Panc1 (cell line): ENCODE measurements around the gene CHEK2. TPM values are rescaled to one million over a fixed set of nuclear protein-coding genes. Genes with fewer than 3 reads are reported as not detected.
A peak's percentile ranks its signal among the peaks of the same experiment; 100 is the strongest.

ENCODE experiments used
- ATAC-seq: fragments of 200-7000 bp; cut with Tn5 transposase; 2 replicates; pipeline ENCODE4 v1.9.1; 2020; ENCODE audit warnings: mild to moderate bottlenecking, moderate library complexity
- BruUV-seq: library from RNA; stranded (reverse); fragments of 400-500 nt; replicated peaks from 2 replicates; lab custom pipeline; 2021; lab: Mats Ljungman, UMichigan
- CTCF ChIA-PET: fragments of 300-600 bp; sonication (Branson Sonifier 250); formaldehyde crosslinking; loops from one replicate; lab custom pipeline; 2022; ENCODE audit warnings: antibody characterized with exemption; lab: Charles Lee
- POLR2A ChIA-PET: fragments of 300-600 bp; sonication (Branson Sonifier 250); formaldehyde crosslinking; loops from one replicate; lab custom pipeline; 2022; ENCODE audit warnings: antibody characterized with exemption; lab: Charles Lee
- DNase-seq: peaks from one replicate; pipeline ENCODE4 v3.0.0-alpha.2; 2010; ENCODE audit warnings: low read depth, low spot score
- H3K27ac ChIP-seq: 2 replicates; pipeline ENCODE4 v1.5.1; 2011; ENCODE audit warnings: mild to moderate bottlenecking, low read length, inconsistent platforms
- H3K27me3 ChIP-seq: fragments of 200-500 bp; sonication (Bioruptor generic); 2 replicates; pipeline ENCODE4 v1.6.0; 2014; ENCODE audit warnings: low read length, inconsistent platforms; ENCODE audit not compliant: control insufficient read depth, insufficient read depth
- H3K36me3 ChIP-seq: fragments of 200-500 bp; sonication (Bioruptor generic); 2 replicates; pipeline ENCODE4 v1.5.1; 2014; ENCODE audit warnings: inconsistent platforms, mild to moderate bottlenecking, low read length, moderate library complexity; ENCODE audit not compliant: control insufficient read depth, insufficient read depth
- H3K4me1 ChIP-seq: 2 replicates; pipeline ENCODE4 v1.5.1; 2011; ENCODE audit warnings: inconsistent platforms, mild to moderate bottlenecking, low read length, moderate library complexity; ENCODE audit not compliant: control insufficient read depth, insufficient read depth
- H3K4me3 ChIP-seq, 2 experiments: 2 replicates each; pipeline ENCODE4 v1.5.1; 2011 to 2012; ENCODE audit warnings: low read depth in 2 of 2, low read length in 2 of 2, mild to moderate bottlenecking in 2 of 2, inconsistent platforms in 1 of 2, moderate library complexity in 1 of 2
- H3K9me3 ChIP-seq: fragments of 200-500 bp; sonication (Bioruptor generic); 2 replicates; pipeline ENCODE4 v1.5.1; 2014; ENCODE audit warnings: low read depth, mild to moderate bottlenecking, inconsistent platforms, low read length, moderate library complexity; ENCODE audit not compliant: control insufficient read depth, insufficient read depth
- POLR2AphosphoS5 ChIP-seq: IDR thresholded peaks from 2 replicates; pipeline ENCODE4 v1.6.1; 2012; ENCODE audit warnings: mild to moderate bottlenecking, low read depth, low read length, moderate library complexity
- SIN3A ChIP-seq: IDR thresholded peaks from 2 replicates; pipeline ENCODE4 v1.6.1; 2012; ENCODE audit warnings: low read depth, mild to moderate bottlenecking, low read length, moderate library complexity, borderline replicate concordance; ENCODE audit not compliant: insufficient read depth
- TCF7L2 ChIP-seq: IDR thresholded peaks from 2 replicates; pipeline ENCODE4 v1.6.1; 2011; ENCODE audit warnings: mild to moderate bottlenecking, low read depth, low read length, inconsistent platforms
- in situ Hi-C: cut with HindIII; loops from 2 replicates; pipeline ENCODE4 v1.10.0; 2016; ENCODE audit warnings: low sequenced_read_pairs, low pct_unique_long_range_greater_than_20kb
- intact Hi-C: fragments of 100-400 bp; cut with micrococcal nuclease; formaldehyde crosslinking; loops from one replicate; pipeline ENCODE4 v1.10.0; 2022; ENCODE audit not compliant: unreplicated experiment
- total RNA-seq: library from RNA; stranded (reverse); gene quantifications from one replicate; pipeline ENCODE4 v1.2.1, GENCODE V29; 2021; ENCODE audit not compliant: unreplicated experiment
- TF ChIP-seq, protein P1 (sequence below): fragments of 450-650 bp; IDR thresholded peaks from 2 replicates; pipeline ENCODE4 v1.5.1; 2017; ENCODE audit warnings: mild to moderate bottlenecking
- TF ChIP-seq, protein P2 (sequence below), 2 experiments: IDR thresholded peaks; 2 replicates each; pipeline ENCODE4 v1.6.1; 2011 to 2012; ENCODE audit warnings: low read depth in 2 of 2, control low read depth in 1 of 2, low read length in 1 of 2, mild to moderate bottlenecking in 1 of 2, moderate library complexity in 1 of 2; ENCODE audit not compliant: insufficient read depth in 1 of 2

The CHEK2 gene
- total RNA-seq, 1 experiment from 2014 or later: 29.5 TPM

DNA sequence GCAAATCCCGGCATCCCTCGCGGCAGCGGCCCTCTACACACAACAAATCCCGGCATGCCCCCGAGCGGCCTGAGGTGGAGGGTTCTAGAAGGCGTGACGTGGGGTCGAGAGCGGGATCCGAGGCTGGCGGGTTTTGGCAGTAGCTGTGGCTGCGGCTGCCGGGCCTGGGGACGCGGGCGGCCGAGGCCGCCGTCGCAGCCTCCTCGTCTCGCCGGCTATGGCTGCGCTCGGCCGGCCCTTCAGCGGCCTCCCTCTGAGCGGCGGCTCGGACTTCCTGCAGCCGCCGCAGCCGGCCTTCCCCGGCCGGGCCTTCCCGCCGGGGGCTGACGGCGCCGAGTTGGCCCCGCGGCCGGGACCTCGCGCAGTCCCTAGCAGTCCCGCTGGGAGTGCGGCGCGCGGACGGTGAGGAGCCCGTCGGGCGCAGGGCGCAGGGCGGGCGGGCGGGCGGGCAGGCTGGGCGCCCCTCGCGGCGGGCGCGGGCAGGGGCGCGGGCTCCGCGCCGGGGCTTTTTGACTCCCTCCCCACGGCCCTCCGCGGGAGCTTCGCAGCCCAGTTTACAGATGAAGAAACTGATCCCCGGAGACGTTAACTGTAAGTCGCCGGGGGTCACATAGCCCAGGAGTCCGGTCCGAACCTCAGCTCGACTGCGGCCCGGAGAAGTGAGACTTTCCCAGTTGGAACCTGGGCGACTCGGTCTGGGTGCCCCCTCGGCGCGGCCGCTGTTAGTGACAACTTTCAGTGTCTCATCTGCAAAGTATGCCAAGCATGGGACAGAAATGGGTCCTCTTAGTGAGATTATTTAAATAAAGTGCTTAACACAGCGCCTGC is 31.2 kb upstream of the CHEK2 start, which contains the start of gene CCDC117:
Gene CCDC117 (plus strand): TSS at position 63 of the 828 bp plus-strand sequence. CDS start 155 bp downstream, at position 218.
- peak within 1 kb of the TSS; percentile 77 to 79 for H3K4me3 ChIP-seq
- in situ Hi-C loops (no loop called here), intact Hi-C loops (no loop called here)
- DNase-seq (no peak), ATAC-seq (peak; percentile 99)
- H3K9me3 ChIP-seq: no peaks in the 10 kb centered on the region
- BruUV-seq: no TSS peak
- H3K4me1 ChIP-seq: no peaks in the 10 kb centered on the region
- CTCF ChIA-PET: no interaction called here
- peaks cover 4% of the 10 kb centered on the region; the same call in 1 of the 2 replicates for H3K36me3 ChIP-seq
- no peaks in the 10 kb centered on the region for H3K27me3 ChIP-seq
- TF ChIP-seq, protein P1, sequence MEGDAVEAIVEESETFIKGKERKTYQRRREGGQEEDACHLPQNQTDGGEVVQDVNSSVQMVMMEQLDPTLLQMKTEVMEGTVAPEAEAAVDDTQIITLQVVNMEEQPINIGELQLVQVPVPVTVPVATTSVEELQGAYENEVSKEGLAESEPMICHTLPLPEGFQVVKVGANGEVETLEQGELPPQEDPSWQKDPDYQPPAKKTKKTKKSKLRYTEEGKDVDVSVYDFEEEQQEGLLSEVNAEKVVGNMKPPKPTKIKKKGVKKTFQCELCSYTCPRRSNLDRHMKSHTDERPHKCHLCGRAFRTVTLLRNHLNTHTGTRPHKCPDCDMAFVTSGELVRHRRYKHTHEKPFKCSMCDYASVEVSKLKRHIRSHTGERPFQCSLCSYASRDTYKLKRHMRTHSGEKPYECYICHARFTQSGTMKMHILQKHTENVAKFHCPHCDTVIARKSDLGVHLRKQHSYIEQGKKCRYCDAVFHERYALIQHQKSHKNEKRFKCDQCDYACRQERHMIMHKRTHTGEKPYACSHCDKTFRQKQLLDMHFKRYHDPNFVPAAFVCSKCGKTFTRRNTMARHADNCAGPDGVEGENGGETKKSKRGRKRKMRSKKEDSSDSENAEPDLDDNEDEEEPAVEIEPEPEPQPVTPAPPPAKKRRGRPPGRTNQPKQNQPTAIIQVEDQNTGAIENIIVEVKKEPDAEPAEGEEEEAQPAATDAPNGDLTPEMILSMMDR: no peak; the same call in 1 of the 2 replicates
- TF ChIP-seq POLR2AphosphoS5 (peak; percentile 69), TCF7L2 (peak; percentile 12; the same call in 1 of the 2 replicates), SIN3A (0 out of 2 replicates have a peak, but pooled peaks have one; percentile 48)
- TF ChIP-seq, protein P2, sequence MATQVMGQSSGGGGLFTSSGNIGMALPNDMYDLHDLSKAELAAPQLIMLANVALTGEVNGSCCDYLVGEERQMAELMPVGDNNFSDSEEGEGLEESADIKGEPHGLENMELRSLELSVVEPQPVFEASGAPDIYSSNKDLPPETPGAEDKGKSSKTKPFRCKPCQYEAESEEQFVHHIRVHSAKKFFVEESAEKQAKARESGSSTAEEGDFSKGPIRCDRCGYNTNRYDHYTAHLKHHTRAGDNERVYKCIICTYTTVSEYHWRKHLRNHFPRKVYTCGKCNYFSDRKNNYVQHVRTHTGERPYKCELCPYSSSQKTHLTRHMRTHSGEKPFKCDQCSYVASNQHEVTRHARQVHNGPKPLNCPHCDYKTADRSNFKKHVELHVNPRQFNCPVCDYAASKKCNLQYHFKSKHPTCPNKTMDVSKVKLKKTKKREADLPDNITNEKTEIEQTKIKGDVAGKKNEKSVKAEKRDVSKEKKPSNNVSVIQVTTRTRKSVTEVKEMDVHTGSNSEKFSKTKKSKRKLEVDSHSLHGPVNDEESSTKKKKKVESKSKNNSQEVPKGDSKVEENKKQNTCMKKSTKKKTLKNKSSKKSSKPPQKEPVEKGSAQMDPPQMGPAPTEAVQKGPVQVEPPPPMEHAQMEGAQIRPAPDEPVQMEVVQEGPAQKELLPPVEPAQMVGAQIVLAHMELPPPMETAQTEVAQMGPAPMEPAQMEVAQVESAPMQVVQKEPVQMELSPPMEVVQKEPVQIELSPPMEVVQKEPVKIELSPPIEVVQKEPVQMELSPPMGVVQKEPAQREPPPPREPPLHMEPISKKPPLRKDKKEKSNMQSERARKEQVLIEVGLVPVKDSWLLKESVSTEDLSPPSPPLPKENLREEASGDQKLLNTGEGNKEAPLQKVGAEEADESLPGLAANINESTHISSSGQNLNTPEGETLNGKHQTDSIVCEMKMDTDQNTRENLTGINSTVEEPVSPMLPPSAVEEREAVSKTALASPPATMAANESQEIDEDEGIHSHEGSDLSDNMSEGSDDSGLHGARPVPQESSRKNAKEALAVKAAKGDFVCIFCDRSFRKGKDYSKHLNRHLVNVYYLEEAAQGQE (IDR thresholded peaks at IDR 0.05; ENCODE audit: insufficient read depth in 1 of 2, low read depth in 2 of 2, low read length in 1 of 2): no peak
- H3K27ac ChIP-seq: peak within 1 kb of the TSS; percentile 89
- POLR2A ChIA-PET: interaction anchor here (0.5 kb wide), 1 partner anchor 153 kb away, joined by 6 read pairs; no protein-coding TSS in a partner anchor

DNA sequence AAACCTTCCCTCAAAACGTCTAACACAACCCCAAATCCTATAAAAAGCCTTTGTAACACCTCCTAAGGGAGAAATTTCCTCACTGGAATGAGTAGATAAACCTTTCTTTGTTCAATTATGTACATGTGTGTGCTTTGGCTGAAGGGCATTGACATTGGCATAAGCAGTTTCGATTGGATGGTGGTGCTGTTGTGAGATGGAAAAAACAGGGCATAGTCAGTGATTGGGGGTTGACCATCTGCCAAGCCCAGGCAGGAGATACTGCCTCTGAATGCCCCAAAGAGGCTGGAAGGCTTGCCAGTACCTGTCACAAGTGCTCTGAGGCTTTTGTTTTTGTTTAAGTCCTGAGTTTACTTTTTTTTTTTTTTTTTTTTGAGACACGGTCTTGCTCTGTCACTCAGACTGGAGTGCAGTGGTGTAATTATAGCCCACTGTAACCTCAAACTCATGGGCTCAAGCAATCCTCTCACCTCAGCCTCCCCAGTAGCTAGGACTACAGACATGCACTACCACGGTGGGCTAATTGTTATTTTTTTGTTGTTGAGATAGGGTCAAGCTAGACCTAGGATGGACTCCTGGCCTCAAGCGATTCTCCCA is 29.7 kb upstream of the CHEK2 start:
- Histone ChIP-seq H3K4me3 (no peak overlapping the region), H3K27ac (no peak overlapping the region), H3K36me3 (peaks cover 4% of the 10 kb centered on the region; the same call in 1 of the 2 replicates), H3K27me3 (no peaks in the 10 kb centered on the region), H3K9me3 (no peaks in the 10 kb centered on the region), H3K4me1 (no peaks in the 10 kb centered on the region)
- DNase-seq: no peak
- intact Hi-C loops (no loop called here), in situ Hi-C loops (no loop called here)
- no TSS peak for BruUV-seq
- ChIA-PET CTCF (no interaction called here), POLR2A (no interaction called here)
- no peak for ATAC-seq
- TF ChIP-seq, protein P1: no peak
- TF ChIP-seq SIN3A (no peak), POLR2AphosphoS5 (no peak), TCF7L2 (no peak)
- TF ChIP-seq, protein P2 (IDR thresholded peaks at IDR 0.05; ENCODE audit: insufficient read depth in 1 of 2, low read depth in 2 of 2, low read length in 1 of 2): no peak
